Measurements from ENCODE around the gene TRNAU1AP.

- TF ChIP-seq CTCF (conservative IDR thresholded peaks at IDR 0.05; ENCODE audit: low read length) (no peak), EZH2phosphoT487 (IDR thresholded peaks at IDR 0.05; ENCODE audit: borderline replicate concordance) (no peak)
These were observed 51.5 kb downstream of the TRNAU1AP start for GRCh38 chr1:28604411-28604810.
